NCI-H1048 (cell line): ENCODE measurements around the gene HNRNPUL2.
"Not testable (repeated sequence)": the region's sequence is repeated elsewhere in the genome, so short reads cannot be mapped to it uniquely, and the experiment has no call there.

ENCODE experiments used
- DNase-seq: peaks from one replicate; lab custom pipeline; 2025; lab: John Stamatoyannopoulos, UW

Gene HNRNPUL2

GRCh38 chr11:62703921-62704320 lies 23.3 kb downstream of the HNRNPUL2 start:
- DNase-seq: not testable (repeated sequence)

GRCh38 chr11:62702246-62702645 lies 25.0 kb downstream of the HNRNPUL2 start:
- no peak for DNase-seq

- DNase-seq: no peak
Measured at GRCh38 chr11:62694455-62695167, 32.6 kb downstream of the HNRNPUL2 start.

- not testable (repeated sequence) for DNase-seq
Measured at GRCh38 chr11:62693624-62694023, 33.6 kb downstream of the HNRNPUL2 start.

GRCh38 chr11:62689421-62690183 lies 37.7 kb downstream of the HNRNPUL2 start, which contains the start of gene LRRN4CL:
Gene LRRN4CL, minus strand, starts transcription at chr11:62689530. Its CDS starts 1,022 bp downstream, at chr11:62688508.
- DNase-seq: no peak

GRCh38 chr11:62688491-62688890 lies 38.8 kb downstream of the HNRNPUL2 start:
- DNase-seq: no peak

GRCh38 chr11:62687508-62688396 lies 39.5 kb downstream of the HNRNPUL2 start:
- no peak for DNase-seq

GRCh38 chr11:62682518-62682917 lies 44.7 kb downstream of the HNRNPUL2 start:
- DNase-seq: no peak

GRCh38 chr11:62680825-62681240 lies 46.4 kb downstream of the HNRNPUL2 start:
- DNase-seq: no peak

GRCh38 chr11:62678770-62679696 lies 48.2 kb downstream of the HNRNPUL2 start, which contains the start of gene UBXN1:
Gene UBXN1, minus strand, starts transcription at chr11:62679073. Its CDS starts 150 bp downstream, at chr11:62678923.
- DNase-seq: no peak

- no peak for DNase-seq
Measured at GRCh38 chr11:62678433-62678769, 48.9 kb downstream of the HNRNPUL2 start.

- DNase-seq: no peak
Measured at GRCh38 chr11:62677714-62678113, 49.5 kb downstream of the HNRNPUL2 start.

GRCh38 chr11:62677156-62677555 lies 50.1 kb downstream of the HNRNPUL2 start:
- DNase-seq: no peak

- no peak for DNase-seq
Measured at GRCh38 chr11:62676698-62677097, 50.6 kb downstream of the HNRNPUL2 start.

GRCh38 chr11:62675415-62675814 lies 51.8 kb downstream of the HNRNPUL2 start:
- not testable (repeated sequence) for DNase-seq

GRCh38 chr11:62673196-62673525 lies 54.1 kb downstream of the HNRNPUL2 start:
- DNase-seq: no peak

- DNase-seq: peak; percentile 68
Measured at GRCh38 chr11:62671608-62672389, 55.5 kb downstream of the HNRNPUL2 start, which contains the start of the genes LBHD1 and UQCC3. Gene LBHD1, minus strand, starts transcription at chr11:62672267. Its CDS starts 2,236 bp downstream, at chr11:62670031. Gene UQCC3, plus strand, starts transcription at chr11:62671673. Its CDS starts 73 bp downstream, at chr11:62671746.

- no peak for DNase-seq
Measured at GRCh38 chr11:62671236-62671607, 56.0 kb downstream of the HNRNPUL2 start.

GRCh38 chr11:62669420-62670161 lies 57.7 kb downstream of the HNRNPUL2 start:
- no peak for DNase-seq
